ENCODE results near the gene ZFP3. TPM values are rescaled to one million over a fixed set of nuclear protein-coding genes. Genes with fewer than 3 reads are reported as not detected.
A peak's percentile ranks its signal among the peaks of the same experiment; 100 is the strongest.

Gene ZFP3
- total RNA-seq, 1 donor from 2014 or later: 0.38 TPM

DNA sequence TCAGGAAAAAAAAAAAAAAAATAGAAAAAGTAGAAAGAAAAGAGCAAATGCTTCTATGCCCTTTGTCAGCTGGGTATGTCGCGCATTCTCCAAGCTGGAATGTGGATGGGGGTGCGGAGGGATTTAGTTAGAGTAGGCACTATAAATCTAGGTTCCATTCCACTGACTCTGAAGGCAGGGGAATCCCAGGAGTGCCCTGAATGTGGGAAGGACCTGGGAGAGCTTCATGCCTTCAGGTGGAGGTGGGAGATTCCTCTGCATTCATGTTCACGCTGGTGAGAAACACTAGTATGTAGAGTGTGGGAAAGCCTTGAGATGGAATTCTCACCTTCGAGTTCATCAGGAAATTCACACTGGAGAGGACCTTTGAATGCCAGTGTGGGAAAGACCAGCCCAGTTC lies 21.0 kb downstream of the ZFP3 start:
- Mint-ChIP-seq H3K36me3 (ENCODE audit: low read depth, unreplicated experiment) (peaks cover 14% of the 10 kb centered on the region), H3K27me3 (ENCODE audit: unreplicated experiment) (peaks cover 8% of the 10 kb centered on the region), H3K27ac (ENCODE audit: unreplicated experiment) (no peak overlapping the region), H3K4me3 (ENCODE audit: unreplicated experiment) (no peak overlapping the region), H3K4me1 (ENCODE audit: unreplicated experiment) (no peaks in the 10 kb centered on the region), H3K9me3 (ENCODE audit: unreplicated experiment) (peaks cover 14% of the 10 kb centered on the region)
- DNase-seq (ENCODE audit: low spot score): no peak
- TF ChIP-seq, protein P1, sequence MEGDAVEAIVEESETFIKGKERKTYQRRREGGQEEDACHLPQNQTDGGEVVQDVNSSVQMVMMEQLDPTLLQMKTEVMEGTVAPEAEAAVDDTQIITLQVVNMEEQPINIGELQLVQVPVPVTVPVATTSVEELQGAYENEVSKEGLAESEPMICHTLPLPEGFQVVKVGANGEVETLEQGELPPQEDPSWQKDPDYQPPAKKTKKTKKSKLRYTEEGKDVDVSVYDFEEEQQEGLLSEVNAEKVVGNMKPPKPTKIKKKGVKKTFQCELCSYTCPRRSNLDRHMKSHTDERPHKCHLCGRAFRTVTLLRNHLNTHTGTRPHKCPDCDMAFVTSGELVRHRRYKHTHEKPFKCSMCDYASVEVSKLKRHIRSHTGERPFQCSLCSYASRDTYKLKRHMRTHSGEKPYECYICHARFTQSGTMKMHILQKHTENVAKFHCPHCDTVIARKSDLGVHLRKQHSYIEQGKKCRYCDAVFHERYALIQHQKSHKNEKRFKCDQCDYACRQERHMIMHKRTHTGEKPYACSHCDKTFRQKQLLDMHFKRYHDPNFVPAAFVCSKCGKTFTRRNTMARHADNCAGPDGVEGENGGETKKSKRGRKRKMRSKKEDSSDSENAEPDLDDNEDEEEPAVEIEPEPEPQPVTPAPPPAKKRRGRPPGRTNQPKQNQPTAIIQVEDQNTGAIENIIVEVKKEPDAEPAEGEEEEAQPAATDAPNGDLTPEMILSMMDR (IDR thresholded peaks at IDR 0.05; ENCODE audit: unreplicated experiment): no peak

DNA sequence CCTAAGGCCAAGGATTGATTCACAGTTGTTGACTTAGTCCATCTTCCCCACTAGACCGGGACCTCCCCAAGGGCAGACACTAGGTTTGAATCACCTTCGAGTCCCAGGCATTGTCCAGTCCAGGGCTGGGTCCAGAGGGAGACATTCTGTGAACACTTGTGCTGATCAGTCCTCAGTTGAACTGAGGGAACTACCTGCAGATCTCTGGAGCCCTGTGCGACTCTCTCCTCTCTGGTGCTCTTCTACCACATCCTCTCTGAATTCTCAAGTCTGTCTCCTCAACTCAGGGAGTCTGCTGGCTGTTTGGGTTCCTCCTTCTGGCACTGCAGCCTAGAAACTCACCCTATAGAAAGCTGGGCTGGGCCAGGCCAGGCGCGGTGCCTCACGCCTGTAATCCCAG lies 22.6 kb downstream of the ZFP3 start:
- no peak overlapping the region for H3K27ac Mint-ChIP-seq (ENCODE audit: unreplicated experiment)

DNA sequence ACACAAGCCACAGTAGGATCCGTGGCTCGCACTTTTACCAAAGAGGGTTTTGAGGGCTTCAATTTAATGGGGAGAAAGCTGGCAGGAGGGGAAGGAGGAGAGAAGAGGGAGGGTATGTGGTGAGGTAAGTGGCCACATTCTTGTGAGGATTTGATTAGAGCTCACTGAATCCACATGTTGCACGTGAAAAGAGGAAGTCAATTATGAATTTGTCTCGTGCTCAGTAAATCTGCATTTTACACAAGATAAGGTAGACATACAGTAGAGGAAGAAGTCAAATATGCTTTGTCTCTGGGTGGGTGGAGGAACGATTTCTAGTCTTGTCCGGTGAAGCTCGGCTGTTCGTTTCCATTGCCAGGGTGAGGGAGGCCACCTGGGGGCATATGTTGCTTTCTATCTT lies 32.5 kb downstream of the ZFP3 start:
- peaks cover 43% of the 10 kb centered on the region for H3K36me3 Mint-ChIP-seq (ENCODE audit: low read depth, unreplicated experiment)
- TF ChIP-seq, protein P1 (IDR thresholded peaks at IDR 0.05; ENCODE audit: unreplicated experiment): no peak
- peaks cover 8% of the 10 kb centered on the region for H3K4me1 Mint-ChIP-seq (ENCODE audit: unreplicated experiment)
- peak overlapping the region; percentile 43 for H3K27ac Mint-ChIP-seq (ENCODE audit: unreplicated experiment)
- DNase-seq (ENCODE audit: low spot score): no peak
- H3K4me3 Mint-ChIP-seq (ENCODE audit: unreplicated experiment): peak overlapping the region; percentile 93
- no peaks in the 10 kb centered on the region for H3K9me3 Mint-ChIP-seq (ENCODE audit: unreplicated experiment)
- peaks cover 5% of the 10 kb centered on the region for H3K27me3 Mint-ChIP-seq (ENCODE audit: unreplicated experiment)

More for the DNA sequence above, 22.6 kb downstream of the ZFP3 start:
- H3K27me3 Mint-ChIP-seq (ENCODE audit: unreplicated experiment): peaks cover 10% of the 10 kb centered on the region
- DNase-seq (ENCODE audit: low spot score): no peak
- TF ChIP-seq, protein P1 (IDR thresholded peaks at IDR 0.05; ENCODE audit: unreplicated experiment): no peak
- H3K4me3 Mint-ChIP-seq (ENCODE audit: unreplicated experiment): no peak overlapping the region
- peaks cover 13% of the 10 kb centered on the region for H3K36me3 Mint-ChIP-seq (ENCODE audit: low read depth, unreplicated experiment)
- H3K9me3 Mint-ChIP-seq (ENCODE audit: unreplicated experiment): peaks cover 7% of the 10 kb centered on the region
- no peaks in the 10 kb centered on the region for H3K4me1 Mint-ChIP-seq (ENCODE audit: unreplicated experiment)

DNA sequence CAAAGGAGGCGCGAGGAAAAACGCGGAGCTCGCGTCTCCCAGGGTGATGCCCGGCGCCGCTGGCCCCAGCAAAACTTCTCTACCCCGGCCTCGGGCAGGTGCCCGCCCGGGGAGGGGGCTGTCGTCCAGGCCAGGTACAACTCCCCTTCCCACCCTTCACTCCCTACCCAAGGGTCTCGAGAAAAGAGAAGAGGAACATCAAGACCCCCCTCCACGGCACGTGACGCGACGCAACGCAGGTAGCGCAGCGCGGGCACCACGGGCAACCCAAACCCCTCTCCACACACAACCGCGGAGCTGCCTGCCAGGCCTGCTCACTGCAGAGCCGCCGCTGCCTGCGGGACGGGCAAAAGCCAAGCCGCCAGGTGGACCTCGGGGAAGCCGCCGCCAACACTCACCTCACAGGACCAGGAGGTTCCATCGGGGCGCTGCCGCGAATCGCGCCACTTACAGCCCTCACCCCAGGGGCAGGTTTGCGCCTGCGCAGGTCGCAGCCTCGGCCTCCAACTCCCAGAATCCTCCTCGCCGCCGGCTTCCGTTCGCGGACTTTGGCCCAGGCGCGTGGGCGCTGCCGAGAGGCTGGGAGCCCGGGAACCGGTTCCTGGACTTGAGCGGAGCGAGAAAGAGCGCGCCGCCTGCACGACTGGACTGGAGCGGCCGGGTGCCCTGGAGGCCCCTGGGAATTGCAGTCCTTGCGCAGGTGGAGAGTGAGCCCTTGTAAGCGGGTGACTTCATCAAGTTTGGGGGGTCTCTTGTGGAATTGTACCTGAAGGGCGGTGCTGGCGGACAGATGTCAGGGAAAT lies 33.3 kb downstream of the ZFP3 start, which contains the start of gene ZNF232:
ZNF232 (minus strand) TSS at position 477 of the 803 bp plus-strand sequence; CDS start at position 421, 56 bp downstream.
- Mint-ChIP-seq H3K4me1 (ENCODE audit: unreplicated experiment) (peaks cover 8% of the 10 kb centered on the region), H3K4me3 (ENCODE audit: unreplicated experiment) (peak within 1 kb of the TSS; percentile 93), H3K27ac (ENCODE audit: unreplicated experiment) (peak within 1 kb of the TSS; percentile 92), H3K36me3 (ENCODE audit: low read depth, unreplicated experiment) (peaks cover 35% of the 10 kb centered on the region), H3K27me3 (ENCODE audit: unreplicated experiment) (peaks cover 5% of the 10 kb centered on the region), H3K9me3 (ENCODE audit: unreplicated experiment) (no peaks in the 10 kb centered on the region)
- TF ChIP-seq, protein P1 (IDR thresholded peaks at IDR 0.05; ENCODE audit: unreplicated experiment): no peak
- DNase-seq (ENCODE audit: low spot score): peak; percentile 96

All from endothelial cell (in vitro differentiated cells).